ENCODE data around the gene TFF2.

Gene TFF2

GRCh38 chr21:42346866-42347600, 3.8 kb downstream of the TFF2 start:
- no peaks in the 10 kb centered on the region for H3K4me1 Mint-ChIP-seq
- H3K9me3 Mint-ChIP-seq = no peaks in the 10 kb centered on the region
- H3K4me3 Mint-ChIP-seq = no peak overlapping the region
- H3K27ac Mint-ChIP-seq = peak overlapping the region; percentile 35
- H3K36me3 Mint-ChIP-seq = no peaks in the 10 kb centered on the region
- H3K27me3 Mint-ChIP-seq = no peaks in the 10 kb centered on the region

- no peaks in the 10 kb centered on the region for H3K27me3 Mint-ChIP-seq
- no peaks in the 10 kb centered on the region for H3K9me3 Mint-ChIP-seq
- no peaks in the 10 kb centered on the region for H3K4me1 Mint-ChIP-seq
- H3K27ac Mint-ChIP-seq = no peak overlapping the region
- H3K4me3 Mint-ChIP-seq = no peak overlapping the region
- H3K36me3 Mint-ChIP-seq = no peaks in the 10 kb centered on the region
These were observed 4.4 kb downstream of the TFF2 start for GRCh38 chr21:42346441-42346840.

- Mint-ChIP-seq H3K27me3 (no peaks in the 10 kb centered on the region), H3K36me3 (no peaks in the 10 kb centered on the region), H3K4me1 (no peaks in the 10 kb centered on the region)
These were observed 6.2 kb downstream of the TFF2 start for GRCh38 chr21:42344631-42345030.

GRCh38 chr21:42343963-42344510, 6.8 kb downstream of the TFF2 start:
- H3K4me1 Mint-ChIP-seq = no peaks in the 10 kb centered on the region
- H3K36me3 Mint-ChIP-seq = no peaks in the 10 kb centered on the region
- no peak overlapping the region for H3K27ac Mint-ChIP-seq
- H3K27me3 Mint-ChIP-seq = no peaks in the 10 kb centered on the region
- no peak overlapping the region for H3K4me3 Mint-ChIP-seq
- H3K9me3 Mint-ChIP-seq = no peaks in the 10 kb centered on the region

More at GRCh38 chr21:42344631-42345030, 6.2 kb downstream of the TFF2 start:
- Mint-ChIP-seq H3K27ac (no peak overlapping the region), H3K4me3 (no peak overlapping the region), H3K9me3 (no peaks in the 10 kb centered on the region)

- no peaks in the 10 kb centered on the region for H3K36me3 Mint-ChIP-seq
- H3K9me3 Mint-ChIP-seq = no peaks in the 10 kb centered on the region
- H3K4me3 Mint-ChIP-seq = no peak overlapping the region
- H3K4me1 Mint-ChIP-seq = no peaks in the 10 kb centered on the region
- no peaks in the 10 kb centered on the region for H3K27me3 Mint-ChIP-seq
- H3K27ac Mint-ChIP-seq = no peak overlapping the region
These were observed 7.2 kb downstream of the TFF2 start for GRCh38 chr21:42343556-42343955.

- Mint-ChIP-seq H3K27me3 (no peaks in the 10 kb centered on the region), H3K27ac (no peak overlapping the region), H3K36me3 (no peaks in the 10 kb centered on the region), H3K4me1 (peaks cover 2% of the 10 kb centered on the region), H3K9me3 (no peaks in the 10 kb centered on the region), H3K4me3 (no peak overlapping the region)
These were observed 7.7 kb downstream of the TFF2 start for GRCh38 chr21:42343101-42343500.

- H3K4me3 Mint-ChIP-seq = no peak overlapping the region
These were observed 8.8 kb downstream of the TFF2 start for GRCh38 chr21:42341776-42342542.

GRCh38 chr21:42340187-42341050, 10.4 kb downstream of the TFF2 start:
- no peaks in the 10 kb centered on the region for H3K27me3 Mint-ChIP-seq
- no peak overlapping the region for H3K27ac Mint-ChIP-seq
- no peak overlapping the region for H3K4me3 Mint-ChIP-seq
- no peaks in the 10 kb centered on the region for H3K36me3 Mint-ChIP-seq
- H3K4me1 Mint-ChIP-seq = peaks cover 12% of the 10 kb centered on the region
- H3K9me3 Mint-ChIP-seq = no peaks in the 10 kb centered on the region

More at GRCh38 chr21:42341776-42342542, 8.8 kb downstream of the TFF2 start:
- no peak overlapping the region for H3K27ac Mint-ChIP-seq
- H3K9me3 Mint-ChIP-seq = no peaks in the 10 kb centered on the region
- no peaks in the 10 kb centered on the region for H3K36me3 Mint-ChIP-seq
- peaks cover 12% of the 10 kb centered on the region for H3K4me1 Mint-ChIP-seq
- no peaks in the 10 kb centered on the region for H3K27me3 Mint-ChIP-seq

GRCh38 chr21:42338729-42339715, 11.8 kb downstream of the TFF2 start:
- Mint-ChIP-seq H3K9me3 (no peaks in the 10 kb centered on the region), H3K36me3 (no peaks in the 10 kb centered on the region), H3K27me3 (no peaks in the 10 kb centered on the region), H3K4me3 (no peak overlapping the region), H3K27ac (no peak overlapping the region), H3K4me1 (peaks cover 12% of the 10 kb centered on the region)

- Mint-ChIP-seq H3K9me3 (no peaks in the 10 kb centered on the region), H3K4me3 (peak overlapping the region; percentile 34), H3K27ac (peak overlapping the region; percentile 19), H3K4me1 (peaks cover 12% of the 10 kb centered on the region), H3K27me3 (no peaks in the 10 kb centered on the region), H3K36me3 (no peaks in the 10 kb centered on the region)
These were observed 12.7 kb downstream of the TFF2 start for GRCh38 chr21:42337830-42338728.

- peaks cover under 1% of the 10 kb centered on the region for H3K9me3 Mint-ChIP-seq
- peak overlapping the region; percentile 34 for H3K4me3 Mint-ChIP-seq
- H3K4me1 Mint-ChIP-seq = peaks cover 12% of the 10 kb centered on the region
- H3K36me3 Mint-ChIP-seq = no peaks in the 10 kb centered on the region
- H3K27ac Mint-ChIP-seq = no peak overlapping the region
- no peaks in the 10 kb centered on the region for H3K27me3 Mint-ChIP-seq
These were observed 13.5 kb downstream of the TFF2 start for GRCh38 chr21:42337276-42337675.

GRCh38 chr21:42336054-42336453, 14.7 kb downstream of the TFF2 start:
- peaks cover 12% of the 10 kb centered on the region for H3K4me1 Mint-ChIP-seq
- no peaks in the 10 kb centered on the region for H3K27me3 Mint-ChIP-seq
- H3K9me3 Mint-ChIP-seq = peaks cover 9% of the 10 kb centered on the region
- H3K36me3 Mint-ChIP-seq = peaks cover 5% of the 10 kb centered on the region
- no peak overlapping the region for H3K27ac Mint-ChIP-seq
- H3K4me3 Mint-ChIP-seq = no peak overlapping the region

GRCh38 chr21:42332557-42333317, 18.1 kb downstream of the TFF2 start:
- Mint-ChIP-seq H3K4me3 (no peak overlapping the region), H3K9me3 (peaks cover 14% of the 10 kb centered on the region), H3K36me3 (peaks cover 7% of the 10 kb centered on the region), H3K27ac (no peak overlapping the region), H3K4me1 (peaks cover 6% of the 10 kb centered on the region), H3K27me3 (no peaks in the 10 kb centered on the region)
